Nephron progenitor cell (in vitro differentiated cells): ENCODE measurements around the gene RASA2.

Source experiments
- DNase-seq: peaks from one replicate; pipeline ENCODE4 v3.0.0; 2021
- H3K27ac Mint-ChIP-seq: 2 replicates; pipeline ENCODE4 v1.8.0; 2021; ENCODE audit warnings: mild to moderate bottlenecking, moderate library complexity, mixed read lengths
- H3K27me3 Mint-ChIP-seq: 2 replicates; pipeline ENCODE4 v1.8.0; 2021; ENCODE audit warnings: mild to moderate bottlenecking, low read depth, mixed read lengths; ENCODE audit not compliant: poor library complexity
- H3K36me3 Mint-ChIP-seq: 2 replicates; pipeline ENCODE4 v1.8.0; 2021; ENCODE audit warnings: low read depth, mixed read lengths
- H3K4me1 Mint-ChIP-seq: 2 replicates; pipeline ENCODE4 v1.8.0; 2021; ENCODE audit warnings: mixed read lengths
- H3K4me3 Mint-ChIP-seq: 2 replicates; pipeline ENCODE4 v1.8.0; 2021; ENCODE audit warnings: mild to moderate bottlenecking, moderate library complexity, mixed read lengths
- H3K9me3 Mint-ChIP-seq: 2 replicates; pipeline ENCODE4 v1.8.0; 2021; ENCODE audit warnings: mild to moderate bottlenecking, moderate library complexity, mixed read lengths
- CTCF ChIP-seq: fragments of 200-600 bp; sonication (generic); IDR thresholded peaks from 2 replicates; pipeline ENCODE4 v1.5.0; 2021; ENCODE audit warnings: antibody characterized with exemption

The RASA2 gene

GRCh38 chr3:141600331-141600730 lies 113.5 kb downstream of the RASA2 start:
- Mint-ChIP-seq H3K4me1 (no peaks in the 10 kb centered on the region), H3K36me3 (peaks cover 95% of the 10 kb centered on the region), H3K27me3 (no peaks in the 10 kb centered on the region), H3K27ac (no peak overlapping the region), H3K9me3 (peaks cover 47% of the 10 kb centered on the region), H3K4me3 (no peak overlapping the region)
- DNase-seq: no peak
- TF ChIP-seq CTCF: no peak

- peaks cover 77% of the 10 kb centered on the region for H3K36me3 Mint-ChIP-seq
- DNase-seq: no peak
- no peak overlapping the region for H3K27ac Mint-ChIP-seq
- peaks cover 47% of the 10 kb centered on the region for H3K9me3 Mint-ChIP-seq
- H3K4me1 Mint-ChIP-seq: no peaks in the 10 kb centered on the region
- TF ChIP-seq CTCF: no peak
- no peaks in the 10 kb centered on the region for H3K27me3 Mint-ChIP-seq
- no peak overlapping the region for H3K4me3 Mint-ChIP-seq
These were observed 115.9 kb downstream of the RASA2 start for GRCh38 chr3:141602706-141603105.

GRCh38 chr3:141603473-141604035 lies 116.7 kb downstream of the RASA2 start:
- Mint-ChIP-seq H3K27me3 (no peaks in the 10 kb centered on the region), H3K4me3 (no peak overlapping the region), H3K9me3 (peaks cover 47% of the 10 kb centered on the region), H3K36me3 (peaks cover 78% of the 10 kb centered on the region), H3K4me1 (no peaks in the 10 kb centered on the region), H3K27ac (no peak overlapping the region)
- TF ChIP-seq CTCF: no peak
- DNase-seq: no peak

- H3K4me3 Mint-ChIP-seq: no peak overlapping the region
- H3K27me3 Mint-ChIP-seq: no peaks in the 10 kb centered on the region
- TF ChIP-seq CTCF: no peak
- H3K4me1 Mint-ChIP-seq: no peaks in the 10 kb centered on the region
- no peak for DNase-seq
- H3K36me3 Mint-ChIP-seq: peaks cover 73% of the 10 kb centered on the region
- H3K27ac Mint-ChIP-seq: no peak overlapping the region
- peaks cover 31% of the 10 kb centered on the region for H3K9me3 Mint-ChIP-seq
These were observed 119.1 kb downstream of the RASA2 start for GRCh38 chr3:141605883-141606282.

- Mint-ChIP-seq H3K27me3 (no peaks in the 10 kb centered on the region), H3K9me3 (peaks cover 7% of the 10 kb centered on the region), H3K27ac (peak overlapping the region; percentile 34), H3K36me3 (peaks cover 67% of the 10 kb centered on the region), H3K4me3 (no peak overlapping the region), H3K4me1 (no peaks in the 10 kb centered on the region)
- no peak for DNase-seq
- TF ChIP-seq CTCF: no peak
These were observed 121.6 kb downstream of the RASA2 start for GRCh38 chr3:141608438-141608837.

- Mint-ChIP-seq H3K4me1 (no peaks in the 10 kb centered on the region), H3K9me3 (no peaks in the 10 kb centered on the region), H3K27me3 (no peaks in the 10 kb centered on the region), H3K36me3 (peaks cover 54% of the 10 kb centered on the region), H3K4me3 (no peak overlapping the region), H3K27ac (no peak overlapping the region)
- no peak for DNase-seq
- no peak for TF ChIP-seq CTCF
These were observed 124.1 kb downstream of the RASA2 start for GRCh38 chr3:141610939-141611338.
